Psoas muscle (tissue), 8 donors: ENCODE measurements around the gene SLC36A1. TPM values are rescaled to one million over a fixed set of nuclear protein-coding genes. Genes with fewer than 3 reads are reported as not detected.

Experiments
- ATAC-seq, 4 donors: fragments of 200-7000 bp; cut with Tn5 transposase; one replicate each; pipeline ENCODE4 v1.9.1; 2020; ENCODE audit warnings: moderate library complexity in 3 of 4, mild to moderate bottlenecking in 2 of 4
- DNase-seq, 2 donors: peaks; one replicate each; pipeline ENCODE4 v3.0.0-alpha.2; 2020
- H3K27ac ChIP-seq: fragments of 200-600 bp; one replicate; pipeline ENCODE4 v1.8.0; 2022
- H3K27me3 ChIP-seq, 3 donors: fragments of 200-600 bp in 1 of 3; one replicate each; pipeline versions ENCODE4 v1.6.1 to v1.8.0; 2013 to 2022; ENCODE audit warnings: low read length in 2 of 3, mild to moderate bottlenecking in 2 of 3, moderate library complexity in 1 of 3; ENCODE audit not compliant: insufficient read depth in 3 of 3
- H3K36me3 ChIP-seq, 2 donors: fragments of 200-600 bp in 1 of 2; one replicate each; pipeline versions ENCODE4 v1.6.1 to v1.8.0; 2013 to 2022; ENCODE audit warnings: low read depth in 1 of 2, mild to moderate bottlenecking in 1 of 2, moderate library complexity in 1 of 2; ENCODE audit not compliant: insufficient read depth in 1 of 2
- H3K4me1 ChIP-seq: fragments of 200-600 bp; one replicate; pipeline ENCODE4 v1.8.0; 2022
- H3K4me3 ChIP-seq: fragments of 200-600 bp; one replicate; pipeline ENCODE4 v1.8.0; 2022; ENCODE audit warnings: mild to moderate bottlenecking
- H3K9me3 ChIP-seq: fragments of 200-600 bp; one replicate; pipeline ENCODE4 v1.8.0; 2022
- CTCF ChIP-seq: fragments of 200-600 bp; IDR thresholded peaks from one replicate; pipeline ENCODE4 v1.8.0; 2022; ENCODE audit warnings: antibody characterized with exemption
- WGBS, 3 donors: extraction: QIAGEN DNeasy Blood & Tissue Kit; methylation state at CpG; one replicate each; pipeline versions ENCODE4 v1.1.6 to v1.1.7; 2013; 5-methylcytosine and 5-hydroxymethylcytosine counted together
- intact Hi-C, 2 donors: fragments of 100-400 bp; cut with DNase I; formaldehyde crosslinking; loops; one replicate each; pipeline versions ENCODE4 v1.11.0 to v1.14.2; 2022
- polyA plus RNA-seq, 3 donors: library from polyadenylated mRNA; stranded (reverse); fragments of 200-250 nt; gene quantifications; one replicate each; pipeline ENCODE4 v1.2.3, GENCODE V29; 2013
- total RNA-seq, 4 donors: library from RNA; stranded (reverse); fragmentation: NEBNext Ultra II Directional in 2 of 4; extraction: Animal tissue kit (Norgen Biotek cat#: 25700) in 2 of 4; gene quantifications; one replicate each; pipeline versions ENCODE4 v1.2.1 to v1.2.4, GENCODE V29; 2021 to 2023
- donor health status: healthy with polysubstance abuse.
- donor health status: DM: no; HTN: no; CAD: no; lungs with moderate emphysema.
- donor health status: Bipolar disorder and iron deficiency.
- donor health status: healthy.
- donor health status: DM: yes; HTN: yes; CAD: no.
- donor health status: DM: no; HTN: no; CAD: no.
- donor health status: DM: no; HTN: no; CAD: no.
- donor health status: DM: yes; HTN: yes; CAD: no.

The SLC36A1 gene
- total and polyA plus RNA-seq, 7 donors, result 1.7 to 19.7 (median 12.0) TPM

- TF ChIP-seq CTCF, result no peak
- DNase-seq (no peak), ATAC-seq (no peak)
- intact Hi-C loops, result no loop called here
- no peak overlapping the region for H3K27ac ChIP-seq
- 36 to 57% (median 46%) methylated on average over 10 of the region's 10 CpGs for WGBS, 3 donors
- peaks cover 4 to 28% of the 10 kb centered on the region in 2 donors for H3K36me3 ChIP-seq
- peaks cover 36% of the 10 kb centered on the region for H3K4me1 ChIP-seq
- H3K27me3 ChIP-seq, result no peaks in the 10 kb centered on the region
- no peak overlapping the region for H3K4me3 ChIP-seq
- H3K9me3 ChIP-seq, result no peaks in the 10 kb centered on the region
Observed at GRCh38 chr5:151456321-151456940, 9.0 kb downstream of the SLC36A1 start.

GRCh38 chr5:151458314-151458713 is 10.9 kb downstream of the SLC36A1 start:
- Histone ChIP-seq H3K27ac (no peak overlapping the region), H3K27me3 (no peaks in the 10 kb centered on the region), H3K4me1 (peaks cover 34% of the 10 kb centered on the region), H3K4me3 (no peak overlapping the region), H3K36me3 (peaks cover 4 to 41% of the 10 kb centered on the region in 2 donors), H3K9me3 (no peaks in the 10 kb centered on the region)
- intact Hi-C loops, result no loop called here
- DNase-seq (no peak), ATAC-seq (no peak)
- no peak for TF ChIP-seq CTCF
- 71 to 88% (median 87%) methylated on average over 5 of the region's 5 CpGs for WGBS, 3 donors

GRCh38 chr5:151459680-151460324 is 12.4 kb downstream of the SLC36A1 start:
- TF ChIP-seq CTCF, result no peak
- intact Hi-C loops, result no loop called here
- no peaks in the 10 kb centered on the region for H3K9me3 ChIP-seq
- H3K27me3 ChIP-seq, result no peaks in the 10 kb centered on the region
- WGBS, 3 donors, result 61 to 70% (median 68%) methylated on average over 4 of the region's 4 CpGs
- H3K4me3 ChIP-seq, result no peak overlapping the region
- DNase-seq (no peak), ATAC-seq (peak in 1 of 4 donors; percentile 42)
- H3K27ac ChIP-seq, result no peak overlapping the region
- H3K36me3 ChIP-seq, result peaks cover 4 to 56% of the 10 kb centered on the region in 2 donors
- H3K4me1 ChIP-seq, result peaks cover 20% of the 10 kb centered on the region

GRCh38 chr5:151461312-151461711 is 13.9 kb downstream of the SLC36A1 start:
- no peak for TF ChIP-seq CTCF
- Histone ChIP-seq H3K4me3 (no peak overlapping the region), H3K4me1 (peaks cover 8% of the 10 kb centered on the region), H3K9me3 (no peaks in the 10 kb centered on the region), H3K36me3 (peaks cover 9 to 71% of the 10 kb centered on the region in 2 donors), H3K27me3 (no peaks in the 10 kb centered on the region), H3K27ac (no peak overlapping the region)
- DNase-seq (no peak), ATAC-seq (no peak)
- 76 to 90% (median 89%) methylated on average over 3 of the region's 3 CpGs for WGBS, 3 donors
- intact Hi-C loops, result no loop called here
